ENCODE data around the gene GLB1L2. TPM values are rescaled to one million over a fixed set of nuclear protein-coding genes. Genes with fewer than 3 reads are reported as not detected.

The GLB1L2 gene
- total RNA-seq, 2 donors from 2014 or later = 9.9 to 12.5 TPM

DNA sequence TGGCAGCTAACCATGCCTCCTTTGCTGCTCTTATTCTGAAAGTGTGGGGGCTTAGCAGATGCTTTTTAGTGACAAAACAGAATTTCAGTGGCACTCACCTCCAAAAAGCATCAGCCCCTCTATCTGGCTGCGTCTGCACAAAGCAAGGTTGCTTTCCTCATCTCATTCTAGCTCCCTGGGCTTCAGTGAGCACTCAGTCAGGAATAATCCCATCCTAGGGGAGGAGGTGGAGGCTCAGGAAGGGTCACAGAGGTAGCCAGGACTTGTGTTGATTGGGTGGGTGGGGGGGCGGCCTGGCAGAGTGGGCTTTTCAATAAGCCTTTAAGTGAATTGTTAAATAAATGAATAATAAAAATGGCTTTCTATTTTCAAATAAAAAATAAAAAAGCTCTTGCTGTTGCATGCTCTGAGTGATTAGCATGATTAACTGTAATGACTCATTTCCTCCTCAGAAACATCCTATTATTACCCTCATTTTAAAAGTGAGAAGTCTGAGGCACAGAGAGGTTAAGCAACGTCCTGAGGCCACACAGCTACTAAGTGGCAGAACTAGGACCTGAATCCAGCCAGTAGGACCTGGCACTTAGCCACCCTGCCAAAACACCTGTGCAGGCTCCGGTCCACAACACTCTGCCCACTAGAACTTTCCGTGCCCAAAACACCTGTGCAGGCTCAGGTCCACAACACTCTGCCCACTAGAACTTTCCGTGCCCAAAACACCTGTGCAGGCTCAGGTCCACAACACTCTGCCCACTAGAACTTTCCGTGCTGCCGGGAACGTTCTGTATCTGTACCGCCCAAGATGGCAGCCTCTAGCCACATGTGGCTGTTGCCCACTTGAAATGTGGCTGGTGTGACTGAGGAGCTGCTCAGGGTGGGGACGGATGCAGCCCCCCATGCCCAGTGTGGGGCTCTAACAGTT lies 74.7 kb downstream of the GLB1L2 start:
- H3K9ac ChIP-seq (ENCODE audit: extremely low read depth, low read length, poor library complexity, severe bottlenecking) = no peak overlapping the region
- no peak overlapping the region for H3K27ac ChIP-seq (ENCODE audit: low read depth, low read length)
- Mint-ChIP-seq H3K9me3 (no peaks in the 10 kb centered on the region), H3K4me3 (no peak overlapping the region), H3K27me3 (ENCODE audit: insufficient read depth) (peaks cover 32% of the 10 kb centered on the region), H3K27ac (no peak overlapping the region), H3K36me3 (ENCODE audit: low read depth) (no peaks in the 10 kb centered on the region), H3K4me1 (peaks cover 13% of the 10 kb centered on the region)
- peaks cover 15% of the 10 kb centered on the region for H3K27me3 ChIP-seq (ENCODE audit: control insufficient read depth, insufficient read depth, low read length, poor library complexity, severe bottlenecking)
- H3K36me3 ChIP-seq (ENCODE audit: control insufficient read depth, insufficient read depth, low read length) = no peaks in the 10 kb centered on the region
- DNase-seq = no peak
- no peaks in the 10 kb centered on the region for H3K9me3 ChIP-seq (ENCODE audit: control insufficient read depth, low read length)
- no peaks in the 10 kb centered on the region for H3K4me1 ChIP-seq (ENCODE audit: control insufficient read depth, insufficient read depth, low read length)
- no peak overlapping the region for H3K4me3 ChIP-seq (ENCODE audit: low read length)
- TF ChIP-seq, protein P1, sequence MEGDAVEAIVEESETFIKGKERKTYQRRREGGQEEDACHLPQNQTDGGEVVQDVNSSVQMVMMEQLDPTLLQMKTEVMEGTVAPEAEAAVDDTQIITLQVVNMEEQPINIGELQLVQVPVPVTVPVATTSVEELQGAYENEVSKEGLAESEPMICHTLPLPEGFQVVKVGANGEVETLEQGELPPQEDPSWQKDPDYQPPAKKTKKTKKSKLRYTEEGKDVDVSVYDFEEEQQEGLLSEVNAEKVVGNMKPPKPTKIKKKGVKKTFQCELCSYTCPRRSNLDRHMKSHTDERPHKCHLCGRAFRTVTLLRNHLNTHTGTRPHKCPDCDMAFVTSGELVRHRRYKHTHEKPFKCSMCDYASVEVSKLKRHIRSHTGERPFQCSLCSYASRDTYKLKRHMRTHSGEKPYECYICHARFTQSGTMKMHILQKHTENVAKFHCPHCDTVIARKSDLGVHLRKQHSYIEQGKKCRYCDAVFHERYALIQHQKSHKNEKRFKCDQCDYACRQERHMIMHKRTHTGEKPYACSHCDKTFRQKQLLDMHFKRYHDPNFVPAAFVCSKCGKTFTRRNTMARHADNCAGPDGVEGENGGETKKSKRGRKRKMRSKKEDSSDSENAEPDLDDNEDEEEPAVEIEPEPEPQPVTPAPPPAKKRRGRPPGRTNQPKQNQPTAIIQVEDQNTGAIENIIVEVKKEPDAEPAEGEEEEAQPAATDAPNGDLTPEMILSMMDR (conservative IDR thresholded peaks at IDR 0.05) = no peak
- WGBS, 2 experiments (ENCODE audit: insufficient coverage in 1 of 2, insufficient read length in 1 of 2) = 90 to 100% methylated on average over 6 to 10 of the region's 11 CpGs

DNA sequence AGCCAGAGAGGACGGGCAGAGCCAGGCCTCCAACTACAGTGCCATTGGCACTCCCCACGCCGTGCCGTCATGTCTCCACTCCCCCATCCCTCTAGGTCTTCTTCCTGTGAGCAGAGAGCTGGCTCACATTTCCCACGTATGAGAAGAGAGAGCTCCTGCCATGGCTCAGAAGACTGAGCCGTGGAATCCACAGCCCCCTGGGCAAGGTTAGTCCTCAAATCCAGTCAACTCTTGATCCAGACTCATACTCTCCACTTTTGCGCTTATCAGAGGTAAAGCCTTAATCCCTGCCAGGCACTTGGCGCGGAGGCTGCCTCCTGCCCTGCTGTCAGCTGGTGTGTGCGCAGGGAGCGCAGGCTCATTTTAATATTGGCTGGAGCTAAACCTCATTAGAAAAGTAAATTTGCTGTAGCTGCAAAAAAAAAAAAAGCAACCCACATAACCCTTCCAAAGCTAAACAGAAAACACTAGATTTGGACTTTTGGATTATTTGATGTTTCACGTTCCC lies 75.6 kb downstream of the GLB1L2 start:
- no peak overlapping the region for H3K4me3 Mint-ChIP-seq

DNA sequence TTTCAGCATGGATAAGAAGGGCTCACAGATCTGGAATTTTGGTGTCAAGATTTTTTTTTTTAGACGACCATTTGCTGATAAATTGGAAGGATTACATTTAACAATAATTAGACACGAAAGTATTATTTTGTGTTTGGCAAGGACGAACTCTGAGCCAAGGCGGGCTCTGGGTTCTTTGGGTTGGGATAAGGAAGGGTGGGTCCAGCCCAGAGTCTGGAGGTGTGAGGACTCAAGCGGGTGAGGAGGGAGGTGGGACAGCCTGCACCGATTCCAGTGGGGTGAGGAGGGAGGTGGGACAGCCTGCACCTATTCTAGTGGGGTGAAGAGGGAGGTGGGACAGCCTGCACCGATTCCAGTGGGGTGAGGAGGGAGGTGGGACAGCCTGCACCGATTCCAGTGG lies 76.1 kb downstream of the GLB1L2 start:
- peaks cover 34% of the 10 kb centered on the region for H3K27me3 Mint-ChIP-seq (ENCODE audit: insufficient read depth)
- no peaks in the 10 kb centered on the region for H3K4me1 ChIP-seq (ENCODE audit: control insufficient read depth, insufficient read depth, low read length)

More for the DNA sequence above, 75.6 kb downstream of the GLB1L2 start:
- WGBS, 2 experiments (ENCODE audit: insufficient coverage in 1 of 2, insufficient read length in 1 of 2) = 86 to 90% methylated on average over 8 to 12 of the region's 12 CpGs
- Histone ChIP-seq H3K36me3 (ENCODE audit: control insufficient read depth, insufficient read depth, low read length) (no peaks in the 10 kb centered on the region), H3K27ac (ENCODE audit: low read depth, low read length) (no peak overlapping the region), H3K4me3 (ENCODE audit: low read length) (no peak overlapping the region), H3K9ac (ENCODE audit: extremely low read depth, low read length, poor library complexity, severe bottlenecking) (no peak overlapping the region), H3K4me1 (ENCODE audit: control insufficient read depth, insufficient read depth, low read length) (no peaks in the 10 kb centered on the region), H3K27me3 (ENCODE audit: control insufficient read depth, insufficient read depth, low read length, poor library complexity, severe bottlenecking) (peaks cover 15% of the 10 kb centered on the region), H3K9me3 (ENCODE audit: control insufficient read depth, low read length) (no peaks in the 10 kb centered on the region)
- no peak overlapping the region for H3K27ac Mint-ChIP-seq
- H3K4me1 Mint-ChIP-seq = peaks cover 13% of the 10 kb centered on the region
- no peaks in the 10 kb centered on the region for H3K36me3 Mint-ChIP-seq (ENCODE audit: low read depth)
- no peaks in the 10 kb centered on the region for H3K9me3 Mint-ChIP-seq
- TF ChIP-seq, protein P1 (conservative IDR thresholded peaks at IDR 0.05) = no peak
- H3K27me3 Mint-ChIP-seq (ENCODE audit: insufficient read depth) = peaks cover 32% of the 10 kb centered on the region
- DNase-seq = no peak

More for the DNA sequence above, 76.1 kb downstream of the GLB1L2 start:
- H3K4me1 Mint-ChIP-seq = peaks cover 14% of the 10 kb centered on the region
- Histone ChIP-seq H3K9me3 (ENCODE audit: control insufficient read depth, low read length) (no peaks in the 10 kb centered on the region), H3K36me3 (ENCODE audit: control insufficient read depth, insufficient read depth, low read length) (no peaks in the 10 kb centered on the region), H3K4me3 (ENCODE audit: low read length) (no peak overlapping the region), H3K9ac (ENCODE audit: extremely low read depth, low read length, poor library complexity, severe bottlenecking) (no peak overlapping the region), H3K27me3 (ENCODE audit: control insufficient read depth, insufficient read depth, low read length, poor library complexity, severe bottlenecking) (peaks cover 21% of the 10 kb centered on the region), H3K27ac (ENCODE audit: low read depth, low read length) (no peak overlapping the region)
- H3K36me3 Mint-ChIP-seq (ENCODE audit: low read depth) = no peaks in the 10 kb centered on the region
- TF ChIP-seq, protein P1 (conservative IDR thresholded peaks at IDR 0.05) = no peak
- H3K4me3 Mint-ChIP-seq = no peak overlapping the region
- no peaks in the 10 kb centered on the region for H3K9me3 Mint-ChIP-seq
- no peak for DNase-seq
- no peak overlapping the region for H3K27ac Mint-ChIP-seq
- 93% methylated on average over 5 of the region's 8 CpGs; no CpG with 5 or more reads in 1 of the 2 experiments for WGBS, 2 experiments (ENCODE audit: insufficient coverage in 1 of 2, insufficient read length in 1 of 2)
